ENCODE data around the gene ATG10. TPM values are rescaled to one million over a fixed set of nuclear protein-coding genes. Genes with fewer than 3 reads are reported as not detected.

The ATG10 gene
- total and polyA plus RNA-seq, 4 donors: 6.8 to 11.8 (median 9.3) TPM

DNA sequence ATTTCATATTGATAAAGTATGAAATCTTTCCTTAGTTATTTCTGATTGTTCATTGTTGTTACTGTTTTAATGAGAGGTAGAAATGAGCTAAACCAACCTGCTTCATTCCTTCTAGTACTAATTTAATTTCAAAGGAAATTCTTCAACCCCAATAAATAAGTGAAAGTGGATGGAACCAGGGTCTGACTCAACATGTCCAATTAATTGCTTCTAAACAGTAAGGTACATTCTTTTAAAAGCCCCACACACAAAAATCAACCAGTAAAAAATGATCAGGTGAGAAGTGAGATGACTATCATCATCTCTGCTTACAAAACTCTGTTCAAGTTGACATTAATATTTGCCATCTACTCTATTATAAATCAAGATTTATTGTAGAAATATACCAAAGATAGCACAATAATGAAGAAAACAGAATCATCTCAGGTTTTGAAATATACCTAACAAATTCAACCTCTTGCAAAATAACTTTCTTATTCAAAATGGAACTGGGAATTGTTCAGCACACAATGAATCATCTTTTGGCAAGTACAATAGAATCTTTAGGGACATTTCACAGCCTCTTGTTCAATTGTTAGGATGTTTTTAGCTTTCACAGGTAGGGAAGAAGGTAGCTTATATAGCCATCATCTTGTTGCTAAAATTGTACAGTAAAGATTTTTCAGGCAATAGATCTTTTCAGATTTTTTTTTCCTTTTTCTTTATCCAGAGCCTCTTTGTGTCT lies 191.8 kb downstream of the ATG10 start:
- no peak overlapping the region for H3K27ac ChIP-seq (ENCODE audit: low read depth, low read length)
- no peaks in the 10 kb centered on the region for H3K27me3 ChIP-seq (ENCODE audit: control insufficient read depth, insufficient read depth, low read length)
- H3K36me3 ChIP-seq (ENCODE audit: control insufficient read depth, insufficient read depth, low read length): no peaks in the 10 kb centered on the region
- no peak overlapping the region for H3K4me3 ChIP-seq (ENCODE audit: low read depth, low read length)
- H3K9me3 ChIP-seq (ENCODE audit: control insufficient read depth, insufficient read depth, low read length): no peaks in the 10 kb centered on the region
- DNase-seq (ENCODE audit: low read depth in 4 of 6, low spot score in 6 of 6): peak in 1 of 6 donors; percentile 15
- peaks cover 5% of the 10 kb centered on the region for H3K4me1 ChIP-seq (ENCODE audit: control insufficient read depth, insufficient read depth, low read length)

DNA sequence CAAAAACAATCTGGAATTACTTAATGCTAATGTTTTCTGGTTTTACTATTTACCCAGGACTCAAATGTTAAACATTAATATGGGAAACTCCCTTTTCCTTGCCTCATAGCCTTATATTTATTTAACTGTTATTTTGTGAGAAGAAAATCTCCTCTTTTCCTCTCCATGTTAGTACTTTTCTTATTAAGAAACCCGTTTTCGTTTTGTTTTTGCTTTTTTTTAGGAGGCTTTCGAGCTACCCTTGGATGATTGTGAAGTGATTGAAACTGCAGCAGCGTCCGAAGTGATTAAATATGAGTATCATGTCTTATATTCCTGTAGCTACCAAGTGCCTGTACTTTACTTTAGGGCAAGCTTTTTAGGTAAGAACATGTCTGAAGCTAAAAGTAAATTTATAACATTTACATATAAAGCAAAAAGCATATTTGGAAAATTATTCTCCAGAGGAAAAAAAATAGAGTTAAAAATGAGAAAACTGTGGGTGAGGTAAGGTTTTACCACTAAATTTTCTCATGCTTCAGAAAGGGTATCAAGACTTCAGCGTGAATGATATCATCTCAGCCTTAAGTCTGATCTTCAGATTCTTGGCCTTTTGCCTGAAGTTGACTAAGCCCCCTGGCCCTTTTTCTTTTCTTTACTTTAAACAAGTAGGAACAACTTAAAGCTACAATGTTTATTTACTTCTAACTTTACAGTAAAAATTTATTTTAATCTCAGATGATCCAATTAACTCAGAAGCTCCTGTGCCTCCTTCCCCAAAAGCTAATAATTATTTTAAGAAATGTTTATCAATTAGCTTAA lies 192.6 kb downstream of the ATG10 start:
- H3K9me3 ChIP-seq (ENCODE audit: control insufficient read depth, insufficient read depth, low read length): no peaks in the 10 kb centered on the region
- WGBS (ENCODE audit: insufficient coverage): 60% methylated on average over 1 of the region's 6 CpGs
- peak overlapping the region; percentile 59 for H3K27ac ChIP-seq (ENCODE audit: low read depth, low read length)
- no peaks in the 10 kb centered on the region for H3K27me3 ChIP-seq (ENCODE audit: control insufficient read depth, insufficient read depth, low read length)
- no peaks in the 10 kb centered on the region for H3K36me3 ChIP-seq (ENCODE audit: control insufficient read depth, insufficient read depth, low read length)
- peak in 2 of 6 donors; percentile 25 to 49 for DNase-seq (ENCODE audit: low read depth in 4 of 6, low spot score in 6 of 6)
- no peak overlapping the region for H3K4me3 ChIP-seq (ENCODE audit: low read depth, low read length)
- peaks cover 5% of the 10 kb centered on the region for H3K4me1 ChIP-seq (ENCODE audit: control insufficient read depth, insufficient read depth, low read length)

DNA sequence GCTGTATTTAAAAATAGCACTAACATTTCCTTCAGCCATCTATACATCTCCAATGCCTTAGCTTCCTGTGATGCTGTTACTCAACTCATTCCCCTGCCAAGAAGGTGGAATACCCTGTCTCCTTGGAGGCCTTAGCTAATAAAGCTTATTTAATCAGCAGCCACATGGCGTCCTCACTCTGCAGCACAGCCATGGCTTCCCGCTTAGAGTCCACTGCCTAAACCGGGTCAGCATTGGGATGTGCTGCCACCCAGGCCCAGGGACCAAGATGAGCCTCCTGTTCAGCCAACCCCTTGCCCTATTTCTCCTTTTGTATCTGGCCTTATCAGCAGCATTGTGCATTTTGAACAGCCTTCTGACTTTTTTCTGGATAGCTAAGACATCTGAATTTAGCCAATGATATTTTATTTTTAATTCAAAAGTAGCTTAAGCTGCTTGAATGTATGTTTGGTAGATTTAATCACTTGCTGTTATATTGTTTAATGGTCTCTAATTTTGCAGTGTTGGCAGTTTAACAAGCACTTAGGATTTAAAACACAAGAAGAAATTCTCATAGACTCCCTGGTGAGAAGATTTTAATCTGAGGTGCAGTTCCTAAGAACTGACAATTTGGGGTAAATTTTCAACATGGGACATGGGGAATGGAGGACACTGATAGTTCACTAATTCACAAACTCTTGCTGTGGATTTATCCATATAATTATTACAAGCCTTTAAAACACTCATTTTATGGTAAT lies 193.3 kb downstream of the ATG10 start:
- Histone ChIP-seq H3K4me3 (ENCODE audit: low read depth, low read length) (no peak overlapping the region), H3K4me1 (ENCODE audit: control insufficient read depth, insufficient read depth, low read length) (peaks cover 5% of the 10 kb centered on the region), H3K9me3 (ENCODE audit: control insufficient read depth, insufficient read depth, low read length) (no peaks in the 10 kb centered on the region), H3K27ac (ENCODE audit: low read depth, low read length) (peak overlapping the region; percentile 59), H3K36me3 (ENCODE audit: control insufficient read depth, insufficient read depth, low read length) (no peaks in the 10 kb centered on the region), H3K27me3 (ENCODE audit: control insufficient read depth, insufficient read depth, low read length) (no peaks in the 10 kb centered on the region)
- DNase-seq (ENCODE audit: low read depth in 4 of 6, low spot score in 6 of 6): peak in 2 of 6 donors; percentile 59 to 85
- 38% methylated on average over 3 of the region's 3 CpGs for WGBS (ENCODE audit: insufficient coverage)

DNA sequence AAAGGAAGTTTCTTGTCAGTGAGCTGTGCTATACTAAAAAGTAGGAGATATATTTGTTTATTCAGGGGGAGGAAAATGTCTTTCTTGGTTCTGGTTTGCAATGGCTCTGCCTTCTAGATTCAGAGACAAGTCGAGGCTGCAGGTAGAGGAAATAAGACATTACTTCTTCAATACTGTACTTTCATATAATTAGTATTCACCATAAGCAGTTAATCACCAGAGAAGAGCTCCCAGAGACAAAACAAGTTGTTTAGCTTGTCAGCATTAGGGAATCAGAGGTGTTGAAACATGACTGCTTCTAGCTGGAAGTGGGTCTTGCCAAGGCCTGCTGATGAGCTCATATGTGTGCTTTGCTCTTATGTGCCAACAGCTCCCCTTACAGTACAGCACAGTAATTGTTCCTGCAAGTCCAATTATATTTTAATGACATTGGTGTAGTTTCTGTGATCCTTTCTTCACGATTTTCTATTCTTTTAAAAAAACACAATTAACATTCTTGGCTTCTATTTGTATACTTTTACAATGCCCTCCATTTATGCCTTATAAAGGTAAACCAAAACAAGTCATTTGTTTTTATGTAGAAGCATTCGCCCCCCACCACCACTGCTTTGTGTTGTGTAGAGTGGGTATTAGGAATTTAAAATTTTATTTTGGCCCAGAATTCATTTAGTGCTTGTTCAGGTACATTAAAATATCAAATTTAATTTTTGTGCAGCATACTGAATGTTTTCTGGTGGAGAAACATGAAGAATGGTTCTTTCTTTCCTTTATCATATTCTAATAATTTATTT lies 194.1 kb downstream of the ATG10 start:
- peak; percentile 61 to 97 (median 68) for DNase-seq (ENCODE audit: low read depth in 4 of 6, low spot score in 6 of 6)
- Histone ChIP-seq H3K27me3 (ENCODE audit: control insufficient read depth, insufficient read depth, low read length) (no peaks in the 10 kb centered on the region), H3K27ac (ENCODE audit: low read depth, low read length) (peak overlapping the region; percentile 59), H3K4me3 (ENCODE audit: low read depth, low read length) (no peak overlapping the region), H3K4me1 (ENCODE audit: control insufficient read depth, insufficient read depth, low read length) (peaks cover 5% of the 10 kb centered on the region), H3K36me3 (ENCODE audit: control insufficient read depth, insufficient read depth, low read length) (no peaks in the 10 kb centered on the region), H3K9me3 (ENCODE audit: control insufficient read depth, insufficient read depth, low read length) (no peaks in the 10 kb centered on the region)
- no CpG with 5 or more reads among the region's 3 CpGs for WGBS (ENCODE audit: insufficient coverage)

DNA sequence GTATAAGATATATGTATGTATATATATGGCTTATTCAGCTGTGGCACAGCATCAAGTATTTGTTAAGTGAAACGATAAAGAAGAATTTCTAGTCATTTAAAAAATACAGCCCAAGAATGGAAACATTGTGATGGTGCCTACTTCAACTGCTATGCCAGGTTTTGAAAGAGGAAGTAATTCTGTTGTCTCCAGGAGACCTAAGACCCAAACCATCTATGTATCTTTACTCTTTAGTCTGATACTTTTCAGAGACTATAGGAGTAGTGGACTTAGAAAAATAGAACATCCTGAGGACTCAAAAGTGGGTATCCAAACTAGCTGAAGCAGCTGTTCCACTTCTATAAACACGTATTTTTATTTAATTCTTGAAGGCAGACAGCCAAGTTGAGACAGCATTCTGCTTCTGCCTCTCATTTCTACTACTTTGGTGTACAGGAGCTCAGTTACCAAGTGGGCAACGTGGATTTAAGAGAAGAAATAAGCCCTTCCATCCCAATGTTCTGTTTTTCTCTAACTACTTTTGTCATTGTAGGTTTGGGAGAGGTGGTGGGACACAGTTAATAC lies 195.6 kb downstream of the ATG10 start:
- no peak for DNase-seq (ENCODE audit: low read depth in 4 of 6, low spot score in 6 of 6)
- WGBS (ENCODE audit: insufficient coverage): no CpG with 5 or more reads among the region's 3 CpGs
- no peaks in the 10 kb centered on the region for H3K36me3 ChIP-seq (ENCODE audit: control insufficient read depth, insufficient read depth, low read length)
- no peaks in the 10 kb centered on the region for H3K9me3 ChIP-seq (ENCODE audit: control insufficient read depth, insufficient read depth, low read length)
- H3K27ac ChIP-seq (ENCODE audit: low read depth, low read length): no peak overlapping the region
- peaks cover 5% of the 10 kb centered on the region for H3K4me1 ChIP-seq (ENCODE audit: control insufficient read depth, insufficient read depth, low read length)
- no peaks in the 10 kb centered on the region for H3K27me3 ChIP-seq (ENCODE audit: control insufficient read depth, insufficient read depth, low read length)
- H3K4me3 ChIP-seq (ENCODE audit: low read depth, low read length): no peak overlapping the region

DNA sequence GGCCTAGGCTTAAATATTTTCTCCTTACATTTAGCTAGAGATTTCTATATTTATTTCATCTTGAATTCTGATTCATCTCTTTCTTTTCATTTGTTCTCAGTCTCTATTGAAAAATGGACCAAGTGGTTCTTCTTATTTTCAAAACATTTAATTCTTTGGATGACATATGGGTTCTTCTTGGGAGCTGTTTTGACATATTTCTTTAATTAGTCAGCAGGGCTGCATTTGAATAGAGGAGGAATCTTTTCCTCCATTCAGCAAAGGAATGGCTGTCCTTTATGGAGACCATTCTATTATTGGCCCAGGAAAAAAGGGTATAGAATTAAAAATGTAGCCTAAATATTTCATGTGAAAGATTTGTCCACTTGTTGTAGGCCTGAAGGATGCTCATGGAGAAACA lies 196.5 kb downstream of the ATG10 start:
- no peaks in the 10 kb centered on the region for H3K9me3 ChIP-seq (ENCODE audit: control insufficient read depth, insufficient read depth, low read length)
- DNase-seq (ENCODE audit: low read depth in 4 of 6, low spot score in 6 of 6): no peak
- peaks cover 5% of the 10 kb centered on the region for H3K4me1 ChIP-seq (ENCODE audit: control insufficient read depth, insufficient read depth, low read length)
- H3K27me3 ChIP-seq (ENCODE audit: control insufficient read depth, insufficient read depth, low read length): no peaks in the 10 kb centered on the region
- no peak overlapping the region for H3K4me3 ChIP-seq (ENCODE audit: low read depth, low read length)
- H3K36me3 ChIP-seq (ENCODE audit: control insufficient read depth, insufficient read depth, low read length): no peaks in the 10 kb centered on the region
- H3K27ac ChIP-seq (ENCODE audit: low read depth, low read length): no peak overlapping the region

DNA sequence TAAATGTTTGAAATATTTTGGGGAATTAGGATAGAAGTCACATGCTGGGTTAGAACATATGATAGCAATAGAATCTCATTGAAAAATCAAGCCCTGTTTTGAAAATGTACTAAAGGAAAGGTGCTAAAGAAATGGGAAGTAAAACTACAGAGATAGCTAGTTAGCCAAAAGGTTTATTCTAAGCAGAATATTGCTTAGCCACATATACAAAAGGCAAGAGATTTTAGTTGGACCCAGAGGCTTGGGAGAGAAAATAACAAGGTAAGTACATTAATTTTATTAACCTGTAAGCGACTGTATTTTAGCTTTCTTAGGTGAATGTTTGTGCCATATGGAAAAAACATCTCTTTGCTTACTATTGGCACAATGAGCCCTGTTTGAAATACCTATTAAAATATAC lies 198.1 kb downstream of the ATG10 start:
- Histone ChIP-seq H3K36me3 (ENCODE audit: control insufficient read depth, insufficient read depth, low read length) (no peaks in the 10 kb centered on the region), H3K4me3 (ENCODE audit: low read depth, low read length) (no peak overlapping the region), H3K27me3 (ENCODE audit: control insufficient read depth, insufficient read depth, low read length) (no peaks in the 10 kb centered on the region), H3K27ac (ENCODE audit: low read depth, low read length) (no peak overlapping the region), H3K4me1 (ENCODE audit: control insufficient read depth, insufficient read depth, low read length) (peaks cover 3% of the 10 kb centered on the region), H3K9me3 (ENCODE audit: control insufficient read depth, insufficient read depth, low read length) (no peaks in the 10 kb centered on the region)
- no peak for DNase-seq (ENCODE audit: low read depth in 4 of 6, low spot score in 6 of 6)
- no CpG with 5 or more reads among the region's 1 CpG for WGBS (ENCODE audit: insufficient coverage)

DNA sequence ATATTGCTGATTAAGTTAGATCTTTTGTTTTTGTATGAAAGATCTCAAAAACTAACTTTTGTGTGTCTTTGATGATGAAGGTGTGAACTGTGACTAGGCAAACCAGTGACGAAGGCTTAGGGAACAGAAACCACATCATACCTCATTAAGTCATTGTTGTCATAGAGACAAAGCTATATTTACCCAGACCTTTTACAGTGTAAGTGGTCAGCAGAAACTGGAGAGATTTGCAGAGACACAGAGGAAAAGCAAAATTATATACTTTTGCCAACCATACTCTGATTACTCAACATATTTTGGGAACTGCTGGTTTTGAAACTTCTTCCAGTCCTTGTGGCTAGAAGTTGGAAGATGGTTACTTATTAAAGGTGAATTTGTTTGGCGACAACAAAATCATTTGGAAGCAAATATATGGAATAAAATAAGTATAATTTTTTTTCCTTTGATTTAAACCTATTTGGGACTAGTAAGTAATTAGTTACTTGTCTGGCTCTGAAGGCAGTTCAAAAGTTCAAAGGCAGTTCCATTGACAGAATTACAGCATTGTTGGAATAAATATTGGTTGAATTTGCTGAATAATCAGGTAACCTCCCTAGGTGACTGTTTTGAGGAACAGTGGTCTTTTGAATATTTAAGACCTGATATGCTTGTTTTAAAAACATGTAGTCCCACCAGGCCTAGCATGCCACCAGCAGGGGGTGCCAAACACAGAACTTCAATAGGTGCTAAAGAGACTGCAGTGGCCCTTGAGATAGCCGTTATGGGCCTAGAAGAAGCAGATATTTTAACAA lies 202.5 kb downstream of the ATG10 start:
- Histone ChIP-seq H3K4me3 (ENCODE audit: low read depth, low read length) (no peak overlapping the region), H3K9me3 (ENCODE audit: control insufficient read depth, insufficient read depth, low read length) (no peaks in the 10 kb centered on the region), H3K27me3 (ENCODE audit: control insufficient read depth, insufficient read depth, low read length) (no peaks in the 10 kb centered on the region), H3K36me3 (ENCODE audit: control insufficient read depth, insufficient read depth, low read length) (no peaks in the 10 kb centered on the region), H3K27ac (ENCODE audit: low read depth, low read length) (no peak overlapping the region), H3K4me1 (ENCODE audit: control insufficient read depth, insufficient read depth, low read length) (no peaks in the 10 kb centered on the region)
- 30% methylated on average over 1 of the region's 3 CpGs for WGBS (ENCODE audit: insufficient coverage)
- peak in 1 of 6 donors; percentile 27 for DNase-seq (ENCODE audit: low read depth in 4 of 6, low spot score in 6 of 6)

All from spinal cord (tissue), 10 donors.